Activated effector memory CD4-positive, alpha-beta T cell treated with Interleukin-2 at 50 U/mL for 16 hours (primary cell): ENCODE data around the gene SLFN14.
"Not testable (repeated sequence)": the region's sequence is repeated elsewhere in the genome, so short reads cannot be mapped to it uniquely, and the experiment has no call there.

Experiments used
- DNase-seq: peaks from one replicate; pipeline ENCODE4 v3.0.0-alpha.2; 2020

SLFN14 gene

GRCh38 chr17:35519906-35520442 is 40.6 kb downstream of the SLFN14 start:
- no peak for DNase-seq

- DNase-seq = no peak
These were observed 41.2 kb downstream of the SLFN14 start for GRCh38 chr17:35519439-35519838.

GRCh38 chr17:35518431-35518830 is 42.2 kb downstream of the SLFN14 start:
- DNase-seq = not testable (repeated sequence)

GRCh38 chr17:35515027-35515426 is 45.6 kb downstream of the SLFN14 start:
- DNase-seq = no peak

GRCh38 chr17:35514564-35514963 is 46.1 kb downstream of the SLFN14 start:
- DNase-seq = no peak
